GM19395 (cell line): Measurements from ENCODE around the gene TPM1.
"Not testable (repeated sequence)": the region's sequence is repeated elsewhere in the genome, so short reads cannot be mapped to it uniquely, and the experiment has no call there.

Source experiments
- ATAC-seq: cut with Tn5 transposase; IDR thresholded peaks from one replicate; pipeline ENCODE4 v1.9.1; 2021; ENCODE audit warnings: mild to moderate bottlenecking, moderate library complexity; ENCODE audit not compliant: unreplicated experiment

The TPM1 gene

GRCh38 chr15:63090887-63091286, 48.3 kb downstream of the TPM1 start:
- no peak for ATAC-seq

DNA sequence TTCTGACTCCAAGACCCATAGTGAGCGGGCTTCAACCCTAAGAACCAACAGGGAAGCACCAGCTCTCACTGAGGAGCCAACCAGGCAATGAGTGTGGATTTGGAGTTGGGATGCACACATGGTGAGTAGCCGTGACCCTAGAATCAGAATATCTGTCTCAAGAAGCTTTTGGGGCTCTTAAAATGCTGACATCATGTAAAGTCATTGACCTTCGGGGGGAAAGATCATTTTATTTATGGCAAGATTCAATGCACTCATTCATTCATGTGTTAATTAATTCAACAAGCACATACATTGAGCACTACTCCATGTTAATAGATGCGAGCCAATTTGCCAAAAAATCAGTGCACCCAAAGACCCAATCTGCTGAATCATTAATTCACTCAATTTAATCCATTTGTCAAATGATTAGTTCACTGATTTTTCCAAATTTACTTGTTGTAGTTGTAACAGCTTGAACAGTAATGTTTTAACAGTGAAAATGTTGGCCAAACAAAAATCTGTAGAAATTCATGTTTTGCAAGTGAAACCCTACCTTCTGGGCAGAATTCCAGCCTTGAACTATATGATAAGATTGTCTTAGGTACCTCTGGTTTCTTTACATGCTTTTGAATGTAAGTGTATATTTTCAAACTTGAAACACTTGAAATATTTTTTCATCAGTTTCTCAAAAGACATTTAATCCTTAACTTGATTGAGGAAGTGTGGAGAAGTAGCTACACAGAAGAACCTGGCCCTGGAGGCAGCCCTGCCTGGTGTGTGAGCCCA, 49.3 kb downstream of the TPM1 start:
- no peak for ATAC-seq

GRCh38 chr15:63093486-63094205, 51.1 kb downstream of the TPM1 start:
- ATAC-seq: no peak

DNA sequence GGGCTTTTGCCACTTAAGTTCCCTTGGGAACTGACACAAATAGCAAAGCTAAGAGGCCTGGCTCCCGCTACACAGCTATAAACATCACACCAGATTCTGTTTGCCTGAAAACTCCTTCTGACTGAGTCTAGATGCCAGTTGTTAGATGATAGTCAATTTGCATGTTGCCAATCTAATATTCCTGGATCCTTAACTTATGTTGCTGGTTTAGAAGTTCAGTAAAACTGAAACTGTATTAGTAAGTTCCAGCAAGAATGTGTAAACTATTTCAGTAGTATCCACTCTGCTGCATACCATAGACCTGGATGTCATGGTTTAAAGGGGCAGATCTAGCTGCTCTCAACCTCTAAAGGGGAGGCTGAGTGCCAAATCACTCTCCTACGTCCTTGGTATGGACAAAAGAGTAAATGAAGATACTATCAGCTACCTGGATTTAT, 52.0 kb downstream of the TPM1 start:
- ATAC-seq: no peak

GRCh38 chr15:63096178-63096577, 53.6 kb downstream of the TPM1 start:
- ATAC-seq: no peak

- not testable (repeated sequence) for ATAC-seq
Observed at GRCh38 chr15:63098901-63099300, 56.4 kb downstream of the TPM1 start.

DNA sequence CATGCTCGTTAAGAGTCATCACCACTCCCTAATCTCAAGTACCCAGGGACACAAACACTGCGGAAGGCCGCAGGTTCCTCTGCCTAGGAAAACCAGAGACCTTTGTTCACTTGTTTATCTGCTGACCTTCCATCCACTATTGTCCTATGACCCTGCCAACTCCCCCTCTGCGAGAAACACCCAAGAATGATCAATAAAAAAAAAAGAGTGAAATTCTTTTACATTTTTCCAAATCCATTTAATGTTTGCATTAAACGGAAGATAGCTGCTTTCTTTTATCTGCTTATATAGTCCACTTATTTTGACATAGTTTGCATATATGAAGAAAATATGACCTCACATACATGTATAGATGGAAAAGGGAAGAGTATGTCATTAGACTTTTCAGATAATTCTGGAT, 57.0 kb downstream of the TPM1 start:
- not testable (repeated sequence) for ATAC-seq

DNA sequence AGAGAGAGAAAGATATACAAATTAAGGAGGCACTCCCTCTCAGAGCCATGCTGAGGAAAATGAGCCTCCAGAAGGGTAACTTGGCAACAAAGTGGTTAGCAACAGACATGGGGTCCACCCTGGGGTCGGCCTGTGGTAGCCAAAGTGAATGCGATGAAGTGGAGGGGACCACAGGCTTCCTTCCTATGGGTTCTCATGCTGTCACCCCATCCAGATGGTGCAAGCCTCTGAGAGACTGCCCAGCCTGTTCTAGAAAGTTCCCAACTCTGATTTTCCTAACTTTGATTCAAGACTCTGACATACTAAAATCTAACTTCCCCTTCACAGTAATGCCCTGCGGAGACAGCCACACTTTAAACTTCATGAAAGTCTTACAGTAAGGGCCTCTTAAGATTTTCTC, 60.9 kb downstream of the TPM1 start:
- no peak for ATAC-seq

DNA sequence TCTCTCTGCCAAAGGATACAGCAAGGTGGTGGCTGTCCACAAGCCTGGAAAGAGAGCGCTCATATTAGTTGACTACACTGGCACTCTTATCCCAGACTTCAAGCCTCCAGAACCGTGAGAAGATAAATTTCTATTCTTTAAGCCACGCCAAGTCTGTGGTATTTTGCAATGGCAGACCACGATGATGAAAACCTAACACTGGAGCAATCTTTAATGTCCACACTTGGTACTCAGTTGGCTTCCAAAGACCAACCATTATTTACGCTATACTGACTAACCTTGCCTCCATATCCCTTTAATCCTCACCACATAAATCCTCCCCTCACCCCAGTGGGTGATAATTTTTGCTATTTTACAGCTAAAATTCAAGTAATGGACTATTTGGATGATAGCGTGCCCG, 62.2 kb downstream of the TPM1 start:
- no peak for ATAC-seq

DNA sequence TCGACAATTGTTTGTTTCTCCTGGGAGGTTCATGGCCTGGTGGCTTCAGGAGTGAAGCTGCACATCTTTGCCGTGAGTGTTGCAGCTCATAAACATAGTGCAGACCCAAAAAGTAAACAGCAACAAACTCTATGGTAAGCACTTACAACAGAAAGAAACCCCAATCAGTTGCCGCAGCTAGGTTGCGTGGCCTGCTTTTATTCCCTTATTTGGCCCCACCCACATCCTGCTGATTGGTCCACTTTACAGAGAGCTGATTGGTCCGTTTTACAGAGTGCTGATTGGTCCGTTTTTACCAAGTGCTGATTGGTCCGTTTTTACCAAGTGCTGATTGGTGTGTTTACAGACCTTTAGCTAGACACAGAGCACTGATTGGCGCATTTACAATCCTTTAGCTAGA, 62.8 kb downstream of the TPM1 start:
- not testable (repeated sequence) for ATAC-seq

DNA sequence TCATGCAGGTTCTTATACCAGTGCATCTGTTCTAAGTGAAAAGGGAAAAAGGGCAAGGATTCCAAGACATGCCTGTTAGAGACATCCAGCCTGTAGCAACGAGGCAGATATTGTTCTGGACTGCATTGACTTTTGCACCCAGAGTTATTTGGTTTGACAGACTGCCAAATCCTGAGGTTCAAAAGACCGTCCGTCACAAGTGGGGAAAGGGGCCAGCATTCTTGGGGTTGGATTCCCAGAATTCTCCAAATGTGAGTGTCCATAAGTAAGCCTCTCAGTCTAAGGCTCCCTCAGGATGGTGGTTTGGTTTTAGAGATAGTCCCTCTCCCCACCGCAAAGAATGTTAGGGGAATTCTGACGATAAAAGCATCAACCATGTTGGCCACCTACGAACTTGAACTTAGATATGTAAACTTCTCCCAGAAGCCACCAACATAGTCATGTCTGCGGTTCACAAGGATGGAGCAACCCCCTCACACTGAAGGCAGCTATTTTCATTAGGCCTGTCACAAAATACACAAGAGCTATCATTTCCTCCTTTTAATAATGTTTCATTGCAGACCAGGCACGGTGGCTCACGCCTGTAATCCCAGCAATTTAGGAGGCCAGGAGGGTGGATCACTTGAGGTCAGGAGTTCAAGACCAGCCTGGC, 65.5 kb downstream of the TPM1 start:
- no peak for ATAC-seq

- no peak for ATAC-seq
Observed at GRCh38 chr15:63109498-63109897, 67.0 kb downstream of the TPM1 start.

DNA sequence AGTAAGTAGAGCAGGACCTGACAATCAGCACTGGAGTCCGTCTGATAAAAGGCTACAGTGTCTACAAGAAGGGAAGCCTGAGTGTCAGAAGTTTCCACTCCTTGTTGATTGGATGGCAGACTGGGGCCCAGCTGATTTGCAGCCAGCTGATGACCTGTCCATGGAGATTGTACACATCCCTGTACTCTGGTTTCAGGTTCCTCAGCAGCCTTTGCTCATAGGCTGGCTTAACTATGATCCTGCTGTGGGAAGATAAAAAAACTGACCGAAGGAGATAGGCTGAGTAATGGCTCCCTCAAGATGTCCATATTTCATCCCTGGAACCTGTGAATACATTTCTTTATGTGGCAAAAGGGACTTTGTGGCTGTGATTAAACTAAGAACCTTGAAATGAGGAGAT, 67.4 kb downstream of the TPM1 start:
- ATAC-seq: no peak

DNA sequence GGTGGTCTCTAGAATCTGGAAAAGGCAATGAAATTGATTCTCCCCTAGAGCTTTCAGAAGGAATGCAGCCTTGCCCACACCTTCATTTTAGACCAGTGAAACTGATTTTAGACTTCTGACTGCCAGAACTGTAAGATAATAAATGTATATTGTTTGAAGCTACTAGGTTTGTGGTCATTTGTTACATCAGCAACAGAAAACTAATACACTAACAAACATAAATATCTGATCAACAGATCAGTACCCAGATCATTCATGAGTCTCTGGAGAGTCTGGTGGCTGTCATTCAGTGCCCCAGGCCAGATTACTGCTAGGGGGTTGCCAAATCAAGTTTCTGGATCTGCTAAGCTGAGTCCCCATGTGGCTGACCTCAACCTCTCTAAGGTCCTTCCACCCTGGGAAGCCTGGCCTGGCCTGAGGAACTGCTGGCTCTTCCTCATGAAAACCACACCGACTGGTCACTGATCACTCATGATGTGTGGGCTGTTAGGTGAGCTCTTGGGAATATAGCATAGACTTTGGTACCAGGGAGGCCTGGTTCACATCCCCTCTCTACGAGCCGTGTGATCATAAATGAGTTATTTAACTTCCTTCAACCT, 68.0 kb downstream of the TPM1 start:
- ATAC-seq: no peak

- ATAC-seq: no peak
Observed at GRCh38 chr15:63111481-63111880, 68.9 kb downstream of the TPM1 start.

GRCh38 chr15:63112871-63113270, 70.3 kb downstream of the TPM1 start:
- no peak for ATAC-seq

DNA sequence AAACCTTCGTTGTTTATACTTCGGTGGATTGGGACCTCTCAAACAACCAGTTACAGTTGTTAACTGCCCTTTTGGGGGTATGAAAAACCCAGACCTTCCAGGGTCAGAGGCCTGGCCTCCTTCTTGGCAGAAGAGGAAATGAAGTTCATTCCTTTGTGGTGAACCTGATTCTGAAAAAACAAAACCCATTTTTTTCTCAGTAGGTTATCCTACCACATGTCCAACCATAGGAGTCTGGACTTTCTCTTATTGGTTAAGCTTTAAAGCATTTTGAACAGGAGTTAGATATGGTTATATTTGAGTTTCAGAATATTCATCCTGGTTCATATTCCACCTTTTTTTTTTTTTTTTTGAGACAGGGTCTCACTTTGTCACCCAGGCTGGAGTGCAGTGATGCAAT, 71.9 kb downstream of the TPM1 start:
- ATAC-seq: no peak
